Osteoblast (primary cell): Measurements from ENCODE around the gene PIWIL4. TPM values are rescaled to one million over a fixed set of nuclear protein-coding genes. Genes with fewer than 3 reads are reported as not detected.

ENCODE experiments used
- DNase-seq: peaks from one replicate; pipeline ENCODE4 v3.0.0; 2011; ENCODE audit warnings: low spot score, mixed read lengths; ENCODE audit not compliant: insufficient read length; ENCODE audit errors: missing footprints
- H2AFZ ChIP-seq: 2 replicates; pipeline ENCODE4 v1.6.0; 2011; ENCODE audit warnings: mild to moderate bottlenecking, low read length
- H3K27ac ChIP-seq: 2 replicates; pipeline ENCODE4 v1.5.1; 2011; ENCODE audit warnings: mild to moderate bottlenecking, low read depth, low read length, moderate library complexity
- H3K27me3 ChIP-seq: 2 replicates; pipeline ENCODE4 v1.6.0; 2012; ENCODE audit warnings: mild to moderate bottlenecking, control low read depth, inconsistent platforms, low read length, moderate library complexity; ENCODE audit not compliant: insufficient read depth
- H3K36me3 ChIP-seq: 2 replicates; pipeline ENCODE4 v1.5.1; 2011; ENCODE audit warnings: mild to moderate bottlenecking, low read length, control low read depth, moderate library complexity; ENCODE audit not compliant: insufficient read depth
- H3K4me1 ChIP-seq: 2 replicates; pipeline ENCODE4 v1.5.1; 2011; ENCODE audit warnings: mild to moderate bottlenecking, low read length, control low read depth, moderate library complexity; ENCODE audit not compliant: insufficient read depth
- H3K4me2 ChIP-seq: 2 replicates; pipeline ENCODE4 v1.6.0; 2011; ENCODE audit warnings: mild to moderate bottlenecking, low read length; ENCODE audit not compliant: insufficient read depth
- H3K4me3 ChIP-seq: fragments of 200-600 bp; sonication (generic); 3 replicates; pipeline ENCODE4 v1.5.1; 2012; ENCODE audit warnings: mild to moderate bottlenecking, low read length, inconsistent platforms; ENCODE audit not compliant: insufficient read depth
- H3K79me2 ChIP-seq: 2 replicates; pipeline ENCODE4 v1.6.0; 2012; ENCODE audit warnings: mild to moderate bottlenecking, low read length, control low read depth, inconsistent platforms; ENCODE audit not compliant: insufficient read depth
- H3K9me3 ChIP-seq: 2 replicates; pipeline ENCODE4 v1.5.1; 2011; ENCODE audit warnings: low read depth, low read length, control low read depth
- H4K20me1 ChIP-seq: 2 replicates; pipeline ENCODE4 v1.6.0; 2012; ENCODE audit warnings: mild to moderate bottlenecking, low read length, control low read depth; ENCODE audit not compliant: insufficient read depth
- total RNA-seq: library from RNA; depleted of rRNA; stranded (reverse); fragments of >200 nt; gene quantifications from 2 replicates; pipeline ENCODE4 v1.2.3, GENCODE V29; 2012
- TF ChIP-seq, protein P1 (sequence below): IDR thresholded peaks from 2 replicates; pipeline ENCODE4 v1.5.1; 2011; ENCODE audit warnings: mild to moderate bottlenecking, low read depth, low read length, moderate library complexity; ENCODE audit errors: extremely low read depth

Gene PIWIL4
- total RNA-seq, 1 donor, result 1.8 TPM

DNA sequence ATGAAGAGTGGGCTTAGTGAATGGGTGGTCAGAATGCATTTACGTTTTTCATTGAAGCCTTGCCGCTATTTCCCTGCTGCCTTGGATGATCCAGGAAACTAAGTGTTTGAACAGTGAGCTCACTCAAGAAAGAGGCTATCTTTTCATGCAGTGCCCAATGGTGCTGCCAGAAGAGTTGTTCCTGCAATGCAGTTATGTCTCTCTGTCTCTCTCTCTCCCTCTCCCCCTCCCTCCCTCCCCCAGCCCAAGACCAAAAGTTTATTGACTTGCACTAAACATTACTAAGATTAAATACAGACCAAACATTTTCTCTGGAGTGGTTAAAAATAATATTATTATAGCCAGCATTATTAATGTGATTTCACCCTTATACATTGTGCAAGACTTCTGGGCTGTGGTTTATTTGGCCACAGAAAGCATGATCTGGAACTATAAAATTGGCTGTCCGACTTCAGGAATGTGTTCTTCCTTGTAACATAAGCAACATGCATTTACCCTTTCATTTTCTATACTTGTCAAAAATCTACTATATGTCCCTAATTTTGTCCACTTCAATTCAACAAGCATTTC is 30.1 kb upstream of the PIWIL4 start:
- Histone ChIP-seq H3K4me1 (peaks cover 17% of the 10 kb centered on the region), H3K36me3 (no peaks in the 10 kb centered on the region), H3K79me2 (no peaks in the 10 kb centered on the region), H3K4me3 (peak overlapping the region; percentile 29), H2AFZ (peak overlapping the region; percentile 10), H3K9me3 (no peaks in the 10 kb centered on the region), H3K27me3 (no peaks in the 10 kb centered on the region), H3K4me2 (peak overlapping the region; percentile 72), H4K20me1 (no peaks in the 10 kb centered on the region), H3K27ac (no peak overlapping the region)
- no peak for DNase-seq
- TF ChIP-seq, protein P1, sequence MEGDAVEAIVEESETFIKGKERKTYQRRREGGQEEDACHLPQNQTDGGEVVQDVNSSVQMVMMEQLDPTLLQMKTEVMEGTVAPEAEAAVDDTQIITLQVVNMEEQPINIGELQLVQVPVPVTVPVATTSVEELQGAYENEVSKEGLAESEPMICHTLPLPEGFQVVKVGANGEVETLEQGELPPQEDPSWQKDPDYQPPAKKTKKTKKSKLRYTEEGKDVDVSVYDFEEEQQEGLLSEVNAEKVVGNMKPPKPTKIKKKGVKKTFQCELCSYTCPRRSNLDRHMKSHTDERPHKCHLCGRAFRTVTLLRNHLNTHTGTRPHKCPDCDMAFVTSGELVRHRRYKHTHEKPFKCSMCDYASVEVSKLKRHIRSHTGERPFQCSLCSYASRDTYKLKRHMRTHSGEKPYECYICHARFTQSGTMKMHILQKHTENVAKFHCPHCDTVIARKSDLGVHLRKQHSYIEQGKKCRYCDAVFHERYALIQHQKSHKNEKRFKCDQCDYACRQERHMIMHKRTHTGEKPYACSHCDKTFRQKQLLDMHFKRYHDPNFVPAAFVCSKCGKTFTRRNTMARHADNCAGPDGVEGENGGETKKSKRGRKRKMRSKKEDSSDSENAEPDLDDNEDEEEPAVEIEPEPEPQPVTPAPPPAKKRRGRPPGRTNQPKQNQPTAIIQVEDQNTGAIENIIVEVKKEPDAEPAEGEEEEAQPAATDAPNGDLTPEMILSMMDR, result no peak

DNA sequence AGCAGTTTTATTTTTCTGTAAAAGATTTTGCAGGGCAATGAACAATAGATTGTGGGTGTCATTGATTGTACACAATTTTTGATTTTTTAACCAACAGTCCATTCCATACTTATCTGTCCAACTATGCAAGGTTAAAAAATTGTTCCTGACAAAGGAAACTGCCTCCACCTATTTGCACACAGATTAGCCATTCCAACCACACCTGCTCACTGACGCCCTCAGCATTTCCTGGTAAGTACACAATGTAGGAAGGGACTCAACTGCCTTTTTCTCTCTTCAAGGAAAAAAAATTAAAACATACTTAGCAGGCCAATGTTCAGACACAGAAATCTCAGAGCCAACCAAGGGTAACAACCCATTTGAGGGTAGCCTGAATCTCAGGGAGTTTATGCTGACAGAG is 27.7 kb upstream of the PIWIL4 start:
- no peak overlapping the region for H3K4me3 ChIP-seq
- no peaks in the 10 kb centered on the region for H3K9me3 ChIP-seq
- peaks cover 3% of the 10 kb centered on the region for H3K79me2 ChIP-seq
- no peak for DNase-seq
- no peaks in the 10 kb centered on the region for H3K27me3 ChIP-seq
- peaks cover 17% of the 10 kb centered on the region for H3K4me1 ChIP-seq
- TF ChIP-seq, protein P1, result no peak
- no peaks in the 10 kb centered on the region for H4K20me1 ChIP-seq
- H3K36me3 ChIP-seq, result no peaks in the 10 kb centered on the region
- H3K27ac ChIP-seq, result no peak overlapping the region
- no peak overlapping the region for H2AFZ ChIP-seq
- no peak overlapping the region for H3K4me2 ChIP-seq

DNA sequence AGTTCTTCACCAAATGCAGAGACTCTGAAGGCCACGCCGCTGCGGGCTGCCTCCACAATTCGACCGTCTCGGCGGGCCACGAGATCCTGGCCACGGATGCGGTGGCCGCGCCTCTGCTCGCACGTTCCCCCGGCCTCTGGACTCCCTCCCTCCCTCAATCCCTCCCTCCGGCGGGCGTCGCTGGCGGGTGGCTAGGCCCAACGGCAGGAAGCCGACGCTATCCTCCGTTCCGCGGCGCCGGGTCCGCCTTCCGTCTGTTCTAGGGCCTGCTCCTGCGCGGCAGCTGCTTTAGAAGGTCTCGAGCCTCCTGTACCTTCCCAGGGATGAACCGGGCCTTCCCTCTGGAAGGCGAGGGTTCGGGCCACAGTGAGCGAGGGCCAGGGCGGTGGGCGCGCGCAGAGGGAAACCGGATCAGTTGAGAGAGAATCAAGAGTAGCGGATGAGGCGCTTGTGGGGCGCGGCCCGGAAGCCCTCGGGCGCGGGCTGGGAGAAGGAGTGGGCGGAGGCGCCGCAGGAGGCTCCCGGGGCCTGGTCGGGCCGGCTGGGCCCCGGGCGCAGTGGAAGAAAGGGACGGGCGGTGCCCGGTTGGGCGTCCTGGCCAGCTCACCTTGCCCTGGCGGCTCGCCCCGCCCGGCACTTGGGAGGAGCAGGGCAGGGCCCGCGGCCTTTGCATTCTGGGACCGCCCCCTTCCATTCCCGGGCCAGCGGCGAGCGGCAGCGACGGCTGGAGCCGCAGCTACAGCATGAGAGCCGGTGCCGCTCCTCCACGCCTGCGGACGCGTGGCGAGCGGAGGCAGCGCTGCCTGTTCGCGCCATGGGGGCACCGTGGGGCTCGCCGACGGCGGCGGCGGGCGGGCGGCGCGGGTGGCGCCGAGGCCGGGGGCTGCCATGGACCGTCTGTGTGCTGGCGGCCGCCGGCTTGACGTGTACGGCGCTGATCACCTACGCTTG is 23.2 kb upstream of the PIWIL4 start, which contains the start of gene FUT4:
TSS of gene FUT4 (plus strand) at position 227 of the 951 bp plus-strand sequence. CDS start at position 440, 213 bp downstream.
- peak within 1 kb of the TSS; percentile 87 for H3K27ac ChIP-seq
- H3K27me3 ChIP-seq, result no peaks in the 10 kb centered on the region
- H3K4me1 ChIP-seq, result peaks cover 24% of the 10 kb centered on the region
- peak within 1 kb of the TSS; percentile 85 for H3K4me2 ChIP-seq
- no peaks in the 10 kb centered on the region for H3K9me3 ChIP-seq
- H2AFZ ChIP-seq, result peak within 1 kb of the TSS; percentile 95
- peaks cover 27% of the 10 kb centered on the region for H4K20me1 ChIP-seq
- H3K36me3 ChIP-seq, result no peaks in the 10 kb centered on the region
- peak within 1 kb of the TSS; percentile 87 for H3K4me3 ChIP-seq
- peak; percentile 98 for DNase-seq
- TF ChIP-seq, protein P1, result no peak
- H3K79me2 ChIP-seq, result peaks cover 42% of the 10 kb centered on the region
